Heart left ventricle (tissue), 13 donors: Measurements from ENCODE around the gene KRAS.
"Not testable (repeated sequence)": the region's sequence is repeated elsewhere in the genome, so short reads cannot be mapped to it uniquely, and the experiment has no call there.

Experiments
- CTCF ChIP-seq, 12 donors: fragments of 200-600 bp; sonication (generic) in 4 of 12; IDR thresholded peaks; one replicate each; pipeline versions ENCODE4 v1.5.0 to v1.8.0; 2018 to 2022; ENCODE audit warnings: antibody characterized with exemption in 12 of 12, mild to moderate bottlenecking in 5 of 12
- POLR2A ChIP-seq, 2 donors: fragments of 450-650 bp; IDR thresholded peaks; one replicate each; pipeline ENCODE4 v1.6.1; 2017; ENCODE audit warnings: antibody characterized with exemption in 2 of 2, mild to moderate bottlenecking in 2 of 2, moderate library complexity in 2 of 2
- donor health status: ischemic (EF 13 %, LVEDD 7.1; RV severe dilation, severe dysfunction).
- donor health status: DM: no; HTN: yes; CAD: no.
- donor health status: DM: no; HTN: no; CAD: no.
- donor health status: ischemic (EF 25% LVEDD 6.9; RV normal size, moderate dysfunction).
- donor health status: ischemic (EF 25% LVEDD 5.7; RV mildly dilated, moderate dysfunction).
- donor health status: ischemic (EF 35%, LVEDD 5.7; RV mildly dilated, moderate dysfunction).
- donor health status: nonischemic (EF 11% LVEDD 7.7; RV severe dilation, severe dysfunction).
- donor health status: DM: yes; HTN: yes; CAD: no.
- donor health status: PGD.
- donor health status: ischemic (EF 29% LVEDD 5.4; RV normal size, mild dysfunction).
- donor health status: nonischemic (EF 23%, LVEDD 6.1; RV moderate dilation, normal function).

DNA sequence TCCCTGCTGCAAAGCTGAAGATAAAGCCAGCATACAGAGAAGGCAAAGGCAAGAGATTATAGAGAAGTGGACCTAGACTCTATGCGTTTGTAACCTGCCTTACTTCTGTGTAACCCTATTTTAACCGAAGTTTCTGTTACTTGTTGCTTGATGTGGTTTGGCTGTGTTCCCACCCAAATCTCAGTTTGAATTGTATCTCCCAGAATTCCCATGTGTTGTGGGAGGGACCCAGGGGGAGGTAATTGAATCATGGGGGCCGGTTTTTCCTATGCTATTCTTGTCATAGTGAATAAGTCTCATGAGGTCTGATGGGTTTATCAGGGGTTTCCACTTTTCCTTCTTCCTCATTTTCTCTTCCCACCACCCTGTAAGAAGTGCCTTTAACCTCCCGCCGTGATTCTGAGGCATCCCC lies 42.1 kb upstream of the KRAS start:
- TF ChIP-seq CTCF, POLR2A (IDR thresholded peaks at IDR 0.05): not testable (repeated sequence)
